Measurements from ENCODE around the gene ZNF417.
A peak's percentile ranks its signal among the peaks of the same experiment; 100 is the strongest.
"Not testable (repeated sequence)": the region's sequence is repeated elsewhere in the genome, so short reads cannot be mapped to it uniquely, and the experiment has no call there.

Gene ZNF417

GRCh38 chr19:57907394-57907793, 9.0 kb downstream of the ZNF417 start:
- DNase-seq: no peak
- TF ChIP-seq GATA1 (IDR thresholded peaks at IDR 0.05; ENCODE audit: low read depth, low read length) (no peak), POLR2A (IDR thresholded peaks at IDR 0.05; ENCODE audit: low read length) (no peak)

- DNase-seq: no peak
- TF ChIP-seq GATA1 (IDR thresholded peaks at IDR 0.05; ENCODE audit: low read depth, low read length) (no peak), POLR2A (IDR thresholded peaks at IDR 0.05; ENCODE audit: low read length) (no peak)
These were observed 11.1 kb downstream of the ZNF417 start for GRCh38 chr19:57905258-57905657.

- DNase-seq: no peak
- TF ChIP-seq POLR2A (IDR thresholded peaks at IDR 0.05; ENCODE audit: low read length): no peak
- TF ChIP-seq GATA1 (IDR thresholded peaks at IDR 0.05; ENCODE audit: low read depth, low read length): no peak
These were observed 12.7 kb downstream of the ZNF417 start for GRCh38 chr19:57903618-57904184.

- DNase-seq: no peak
- TF ChIP-seq GATA1 (IDR thresholded peaks at IDR 0.05; ENCODE audit: low read depth, low read length): no peak
- TF ChIP-seq POLR2A (IDR thresholded peaks at IDR 0.05; ENCODE audit: low read length): no peak
These were observed 16.1 kb downstream of the ZNF417 start for GRCh38 chr19:57900311-57900710.

GRCh38 chr19:57890706-57891105, 25.7 kb downstream of the ZNF417 start:
- not testable (repeated sequence) for DNase-seq

GRCh38 chr19:57888560-57889231, 27.7 kb downstream of the ZNF417 start, which contains the start of gene ZNF814:
Gene ZNF814, minus strand, starts transcription at chr19:57889037. Its CDS starts 235 bp downstream, at chr19:57888802.
- peak; percentile 89 for DNase-seq
- TF ChIP-seq GATA1 (IDR thresholded peaks at IDR 0.05; ENCODE audit: low read depth, low read length) (no peak), POLR2A (IDR thresholded peaks at IDR 0.05; ENCODE audit: low read length) (peak; percentile 68)

GRCh38 chr19:57888107-57888559, 28.3 kb downstream of the ZNF417 start:
- peak; percentile 41 to 48 for DNase-seq
- TF ChIP-seq POLR2A (IDR thresholded peaks at IDR 0.05; ENCODE audit: low read length) (no peak), GATA1 (IDR thresholded peaks at IDR 0.05; ENCODE audit: low read depth, low read length) (no peak)

GRCh38 chr19:57887195-57887941, 29.0 kb downstream of the ZNF417 start:
- TF ChIP-seq POLR2A (IDR thresholded peaks at IDR 0.05; ENCODE audit: low read length): no peak
- no peak for TF ChIP-seq GATA1 (IDR thresholded peaks at IDR 0.05; ENCODE audit: low read depth, low read length)
- DNase-seq: peak; percentile 30 to 42

GRCh38 chr19:57886046-57886445, 30.3 kb downstream of the ZNF417 start:
- DNase-seq: no peak
- TF ChIP-seq GATA1 (IDR thresholded peaks at IDR 0.05; ENCODE audit: low read depth, low read length) (no peak), POLR2A (IDR thresholded peaks at IDR 0.05; ENCODE audit: low read length) (no peak)

- peak; percentile 22 to 45 for DNase-seq
These were observed 42.3 kb downstream of the ZNF417 start for GRCh38 chr19:57873883-57874799.

GRCh38 chr19:57872450-57872849, 43.9 kb downstream of the ZNF417 start:
- DNase-seq: peak in 1 of 2 experiments; percentile 22
- peak; percentile 7 for TF ChIP-seq POLR2A (IDR thresholded peaks at IDR 0.05; ENCODE audit: low read length)
- no peak for TF ChIP-seq GATA1 (IDR thresholded peaks at IDR 0.05; ENCODE audit: low read depth, low read length)

- DNase-seq: no peak
- TF ChIP-seq POLR2A (IDR thresholded peaks at IDR 0.05; ENCODE audit: low read length): no peak
- no peak for TF ChIP-seq GATA1 (IDR thresholded peaks at IDR 0.05; ENCODE audit: low read depth, low read length)
These were observed 46.2 kb downstream of the ZNF417 start for GRCh38 chr19:57870225-57870624.

- not testable (repeated sequence) for DNase-seq
These were observed 46.7 kb downstream of the ZNF417 start for GRCh38 chr19:57869655-57870054.

All from erythroblast (primary cell).